HepG2 (cell line): ENCODE data around the gene SYCP2L. TPM values are rescaled to one million over a fixed set of nuclear protein-coding genes. Genes with fewer than 3 reads are reported as not detected.

Experiments used
- FLYWCH1 ChIP-seq: sonication (generic); formaldehyde crosslinking; IDR thresholded peaks from 2 replicates; pipeline ENCODE4 v1.8.1; 2023; ENCODE audit warnings: mild to moderate bottlenecking, missing genetic modification reagents
- FOSL2 ChIP-seq: sonication (generic); formaldehyde crosslinking; IDR thresholded peaks from 2 replicates; pipeline ENCODE4 v1.4.0; 2020; ENCODE audit warnings: missing genetic modification reagents
- HHEX ChIP-seq: IDR thresholded peaks from 2 replicates; pipeline ENCODE4 v1.6.1; 2016; ENCODE audit warnings: control low read depth
- HMGA1 ChIP-seq: sonication (generic); formaldehyde crosslinking; conservative IDR thresholded peaks from 2 replicates; pipeline ENCODE4 v1.4.0; 2020; ENCODE audit warnings: missing genetic modification reagents
- JUND ChIP-seq: sonication (generic); formaldehyde crosslinking; IDR thresholded peaks from 2 replicates; pipeline ENCODE4 v1.8.0; 2022; ENCODE audit warnings: mild to moderate bottlenecking, missing genetic modification reagents
- NAIF1 ChIP-seq: sonication (generic); formaldehyde crosslinking; IDR thresholded peaks from 2 replicates; pipeline ENCODE4 v1.5.0; 2020; ENCODE audit warnings: mild to moderate bottlenecking, missing genetic modification reagents, borderline replicate concordance
- NR2F6 ChIP-seq, 2 experiments: IDR thresholded peaks; 2 replicates each; pipeline ENCODE4 v1.6.1; 2016; ENCODE audit warnings: antibody characterized with exemption in 1 of 2, mild to moderate bottlenecking in 1 of 2
- ONECUT2 ChIP-seq: sonication (generic); formaldehyde crosslinking; IDR thresholded peaks from 2 replicates; pipeline ENCODE4 v1.4.0; 2020; ENCODE audit warnings: missing genetic modification reagents
- SMAD3 ChIP-seq: sonication (generic); formaldehyde crosslinking; IDR thresholded peaks from 2 replicates; pipeline ENCODE4 v1.4.0; 2020; ENCODE audit warnings: missing genetic modification reagents
- SRY ChIP-seq: sonication (generic); formaldehyde crosslinking; IDR thresholded peaks from 2 replicates; pipeline ENCODE4 v1.8.0; 2022; ENCODE audit warnings: mild to moderate bottlenecking, missing genetic modification reagents
- TCF7L2 ChIP-seq: IDR thresholded peaks from 2 replicates; pipeline ENCODE4 v1.6.1; 2011; ENCODE audit warnings: mild to moderate bottlenecking, low read depth, low read length, moderate library complexity
- U2AF2 ChIP-seq: fragments of 200-400 bp; formaldehyde crosslinking; IDR thresholded peaks from 2 replicates; pipeline ENCODE4 v1.6.1; 2017; ENCODE audit warnings: low read depth, mild to moderate bottlenecking, low read length
- ZMAT3 ChIP-seq: sonication (generic); formaldehyde crosslinking; conservative IDR thresholded peaks from 2 replicates; pipeline ENCODE4 v1.7.0; 2021; ENCODE audit warnings: missing genetic modification reagents
- ZNF503 ChIP-seq: sonication (generic); formaldehyde crosslinking; IDR thresholded peaks from 2 replicates; pipeline ENCODE4 v1.4.0; 2020; ENCODE audit warnings: missing genetic modification reagents
- ZNF609 ChIP-seq: sonication (generic); formaldehyde crosslinking; IDR thresholded peaks from 2 replicates; pipeline ENCODE4 v1.4.0; 2020; ENCODE audit warnings: mild to moderate bottlenecking, missing genetic modification reagents, borderline replicate concordance
- ZNF678 ChIP-seq: sonication (generic); formaldehyde crosslinking; IDR thresholded peaks from 2 replicates; pipeline ENCODE4 v1.4.0; 2020; ENCODE audit warnings: mild to moderate bottlenecking, missing genetic modification reagents
- ZNF83 ChIP-seq: sonication (generic); formaldehyde crosslinking; IDR thresholded peaks from 2 replicates; pipeline ENCODE4 v1.4.0; 2020; ENCODE audit warnings: missing genetic modification reagents, mild to moderate bottlenecking, borderline replicate concordance
- polyA plus RNA-seq, 8 experiments: library from polyadenylated mRNA; depleted of rRNA in 3 of 8; stranded (reverse) in 7 of 8; unstranded in 1 of 8; fragments of >200 nt; fragmentation: Illumina TruSeq in 4 of 8; extraction: Trizol in 4 of 8; gene quantifications; 2 replicates each; pipeline versions ENCODE4 v1.2.1 to v1.2.3, GENCODE V29; 2011 to 2016; ENCODE audit warnings: low read depth in 4 of 8, missing spikeins in 1 of 8, mixed read lengths in 1 of 8; ENCODE audit not compliant: insufficient read depth in 1 of 8
- total RNA-seq, 5 experiments: library from RNA; depleted of rRNA; stranded (reverse); fragments of >200 nt; fragmentation: Illumina TruSeq; extraction: Trizol; gene quantifications; 2 replicates each; pipeline ENCODE4 v1.2.3, GENCODE V29; 2016; ENCODE audit warnings: low read depth in 1 of 5
- TF ChIP-seq, protein P1 (sequence below): sonication (generic); formaldehyde crosslinking; IDR thresholded peaks from 2 replicates; pipeline ENCODE4 v1.5.0; 2020; ENCODE audit warnings: missing genetic modification reagents
- TF ChIP-seq, protein P2 (sequence below): sonication (generic); formaldehyde crosslinking; IDR thresholded peaks from 2 replicates; pipeline ENCODE4 v1.8.1; 2023; ENCODE audit warnings: mild to moderate bottlenecking, missing genetic modification reagents

Gene SYCP2L
- total and polyA plus RNA-seq, 2 of the 13 experiments (the other 11 are each of a cell fraction or from before 2014, with no cell fraction given): 0.22 to 0.54 TPM

GRCh38 chr6:11012295-11012754 is 125.5 kb downstream of the SYCP2L start (continued):
- TF ChIP-seq NR2F6 (IDR thresholded peaks at IDR 0.05): peak; percentile 96
- TF ChIP-seq NR2F6 (CRISPR knock-in tag; IDR thresholded peaks at IDR 0.05): peak; percentile 92
- TF ChIP-seq ZNF83 (CRISPR knock-in tag): no peak
- TF ChIP-seq U2AF2: no peak
- TF ChIP-seq FLYWCH1: no peak
- no peak for TF ChIP-seq HMGA1
- TF ChIP-seq ONECUT2 (CRISPR knock-in tag): peak; percentile 72; the same call in 1 of the 2 replicates
- peak; percentile 82 for TF ChIP-seq FOSL2
- 0 out of 2 replicates have a peak, but pooled peaks have one; percentile 54 for TF ChIP-seq ZMAT3 (CRISPR knock-in tag)
- TF ChIP-seq, protein P1, sequence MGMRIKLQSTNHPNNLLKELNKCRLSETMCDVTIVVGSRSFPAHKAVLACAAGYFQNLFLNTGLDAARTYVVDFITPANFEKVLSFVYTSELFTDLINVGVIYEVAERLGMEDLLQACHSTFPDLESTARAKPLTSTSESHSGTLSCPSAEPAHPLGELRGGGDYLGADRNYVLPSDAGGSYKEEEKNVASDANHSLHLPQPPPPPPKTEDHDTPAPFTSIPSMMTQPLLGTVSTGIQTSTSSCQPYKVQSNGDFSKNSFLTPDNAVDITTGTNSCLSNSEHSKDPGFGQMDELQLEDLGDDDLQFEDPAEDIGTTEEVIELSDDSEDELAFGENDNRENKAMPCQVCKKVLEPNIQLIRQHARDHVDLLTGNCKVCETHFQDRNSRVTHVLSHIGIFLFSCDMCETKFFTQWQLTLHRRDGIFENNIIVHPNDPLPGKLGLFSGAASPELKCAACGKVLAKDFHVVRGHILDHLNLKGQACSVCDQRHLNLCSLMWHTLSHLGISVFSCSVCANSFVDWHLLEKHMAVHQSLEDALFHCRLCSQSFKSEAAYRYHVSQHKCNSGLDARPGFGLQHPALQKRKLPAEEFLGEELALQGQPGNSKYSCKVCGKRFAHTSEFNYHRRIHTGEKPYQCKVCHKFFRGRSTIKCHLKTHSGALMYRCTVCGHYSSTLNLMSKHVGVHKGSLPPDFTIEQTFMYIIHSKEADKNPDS (CRISPR knock-in tag): 0 out of 2 replicates have a peak, but pooled peaks have one; percentile 22
- no peak; the same call in 1 of the 2 replicates for TF ChIP-seq SMAD3
- no peak for TF ChIP-seq SRY (CRISPR knock-in tag)
- TF ChIP-seq ZNF678 (CRISPR knock-in tag): no peak
- no peak for TF ChIP-seq JUND (CRISPR knock-in tag)
- peak; percentile 93 for TF ChIP-seq ZNF503 (CRISPR knock-in tag)
- 0 out of 2 replicates have a peak, but pooled peaks have one; percentile 38 for TF ChIP-seq HHEX
- TF ChIP-seq, protein P2, sequence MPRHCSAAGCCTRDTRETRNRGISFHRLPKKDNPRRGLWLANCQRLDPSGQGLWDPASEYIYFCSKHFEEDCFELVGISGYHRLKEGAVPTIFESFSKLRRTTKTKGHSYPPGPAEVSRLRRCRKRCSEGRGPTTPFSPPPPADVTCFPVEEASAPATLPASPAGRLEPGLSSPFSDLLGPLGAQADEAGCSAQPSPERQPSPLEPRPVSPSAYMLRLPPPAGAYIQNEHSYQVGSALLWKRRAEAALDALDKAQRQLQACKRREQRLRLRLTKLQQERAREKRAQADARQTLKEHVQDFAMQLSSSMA (CRISPR knock-in tag): no peak
- peak; percentile 67 for TF ChIP-seq TCF7L2
- peak; percentile 83; the same call in 1 of the 2 replicates for TF ChIP-seq ZNF609 (CRISPR knock-in tag)
- TF ChIP-seq NAIF1: no peak
